Fibroblast of lung (primary cell): ENCODE results near the gene C2CD4A. TPM values are rescaled to one million over a fixed set of nuclear protein-coding genes. Genes with fewer than 3 reads are reported as not detected.

Source experiments
- DNase-seq, 2 donors: peaks; one replicate each; pipeline versions ENCODE4 v3.0.0 to v3.0.0-alpha.2; 2010; ENCODE audit warnings: low read depth in 2 of 2
- H2AFZ ChIP-seq: 2 replicates; pipeline ENCODE4 v1.5.1; 2012; ENCODE audit warnings: low read length, control low read depth, inconsistent platforms
- H3K27ac ChIP-seq: 2 replicates; pipeline ENCODE4 v1.5.1; 2011; ENCODE audit warnings: low read length, control low read depth; ENCODE audit not compliant: insufficient read depth
- H3K27me3 ChIP-seq: 2 replicates; pipeline ENCODE4 v1.5.1; 2011; ENCODE audit warnings: mild to moderate bottlenecking, low read length; ENCODE audit not compliant: control insufficient read depth, insufficient read depth
- H3K36me3 ChIP-seq: 2 replicates; pipeline ENCODE4 v1.5.1; 2011; ENCODE audit warnings: low read length; ENCODE audit not compliant: control insufficient read depth, insufficient read depth
- H3K4me1 ChIP-seq: 2 replicates; pipeline ENCODE4 v1.5.1; 2011; ENCODE audit warnings: low read length; ENCODE audit not compliant: control insufficient read depth, insufficient read depth; ENCODE audit errors: extremely low read depth
- H3K4me2 ChIP-seq: 2 replicates; pipeline ENCODE4 v1.5.1; 2011; ENCODE audit warnings: low read length, control low read depth; ENCODE audit not compliant: insufficient read depth; ENCODE audit errors: extremely low read depth
- H3K4me3 ChIP-seq, 4 experiments: fragments of 200-600 bp in 1 of 4; sonication (generic) in 1 of 4; replicated peaks in 1 of 4; 2 replicates each; pipeline ENCODE4 v1.5.1; 2011 to 2016; ENCODE audit warnings: low read length in 4 of 4, low read depth in 3 of 4, mild to moderate bottlenecking in 3 of 4, control low read depth in 2 of 4, inconsistent platforms in 1 of 4, mixed read lengths in 1 of 4; ENCODE audit not compliant: insufficient read depth in 1 of 4; ENCODE audit errors: control extremely low read depth in 1 of 4
- H3K79me2 ChIP-seq: 2 replicates; pipeline ENCODE4 v1.5.1; 2012; ENCODE audit warnings: mild to moderate bottlenecking, low read length, inconsistent platforms; ENCODE audit not compliant: control insufficient read depth, insufficient read depth
- H3K9ac ChIP-seq: 2 replicates; pipeline ENCODE4 v1.5.1; 2011; ENCODE audit warnings: mild to moderate bottlenecking, low read length, control low read depth; ENCODE audit not compliant: insufficient read depth
- H3K9me3 ChIP-seq: 2 replicates; pipeline ENCODE4 v1.5.1; 2012; ENCODE audit warnings: low read depth, low read length; ENCODE audit not compliant: control insufficient read depth, insufficient read depth
- H4K20me1 ChIP-seq: 2 replicates; pipeline ENCODE4 v1.5.1; 2011; ENCODE audit warnings: low read length; ENCODE audit not compliant: control insufficient read depth, insufficient read depth; ENCODE audit errors: extremely low read depth
- CTCF ChIP-seq, 2 donors: IDR thresholded peaks in 1 of 2; conservative IDR thresholded peaks in 1 of 2; 1 replicate in 1 of 2; 2 replicates in 1 of 2; pipeline ENCODE4 v1.5.1; 2011 to 2012; ENCODE audit warnings: low read length in 2 of 2, control low read depth in 1 of 2, inconsistent platforms in 1 of 2, low read depth in 1 of 2, mild to moderate bottlenecking in 1 of 2
- EZH2 ChIP-seq: IDR thresholded peaks from 2 replicates; pipeline ENCODE4 v1.5.1; 2012; ENCODE audit warnings: low read length, control low read depth, mild to moderate bottlenecking; ENCODE audit errors: missing control alignments
- polyA plus RNA-seq, 2 donors: library from polyadenylated mRNA; depleted of rRNA in 1 of 2; stranded (reverse) in 1 of 2; unstranded in 1 of 2; fragments of >200 nt; gene quantifications; 2 replicates each; pipeline ENCODE4 v1.2.1, GENCODE V29; 2011 to 2012; ENCODE audit warnings: missing spikeins in 1 of 2
- total RNA-seq: library from RNA; depleted of rRNA; stranded (reverse); fragments of >200 nt; gene quantifications from 2 replicates; pipeline ENCODE4 v1.2.1, GENCODE V29; 2014

The C2CD4A gene
- total and polyA plus RNA-seq, 2 donors (not counting 1 experiment from before 2014, with no cell fraction given), result not detected

DNA sequence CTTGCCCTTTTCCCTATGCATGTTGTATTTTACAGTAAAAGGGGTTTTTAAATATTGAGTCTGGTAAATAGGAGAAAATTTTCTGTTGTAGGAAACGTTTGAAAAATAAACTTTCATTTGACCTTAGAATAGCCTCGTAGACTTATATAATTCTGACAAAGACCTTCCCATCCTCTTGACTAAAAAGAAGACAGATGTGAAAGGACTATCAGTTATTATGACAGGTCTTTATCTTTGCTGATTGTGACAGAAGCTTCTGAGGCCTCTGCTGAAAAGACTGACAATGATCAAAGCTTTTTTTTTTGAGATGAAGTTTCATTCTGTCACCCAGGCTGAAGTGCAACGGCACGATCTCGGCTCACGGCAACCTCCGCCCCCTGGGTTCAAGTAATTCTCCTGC is 24.2 kb downstream of the C2CD4A start:
- Histone ChIP-seq H3K9ac (no peak overlapping the region), H3K79me2 (no peaks in the 10 kb centered on the region), H3K4me2 (no peak overlapping the region), H3K4me3 (no peak overlapping the region), H3K27ac (no peak overlapping the region), H3K4me1 (no peaks in the 10 kb centered on the region), H3K36me3 (no peaks in the 10 kb centered on the region), H3K27me3 (no peaks in the 10 kb centered on the region), H4K20me1 (no peaks in the 10 kb centered on the region), H3K9me3 (no peaks in the 10 kb centered on the region), H2AFZ (no peak overlapping the region)
- TF ChIP-seq EZH2, result no peak
- TF ChIP-seq CTCF (conservative IDR thresholded peaks at IDR 0.05 in 1 of 2, IDR thresholded peaks at IDR 0.05 in 1 of 2; ENCODE audit: low read depth in 1 of 2, low read length in 2 of 2), result no peak
- no peak for DNase-seq

DNA sequence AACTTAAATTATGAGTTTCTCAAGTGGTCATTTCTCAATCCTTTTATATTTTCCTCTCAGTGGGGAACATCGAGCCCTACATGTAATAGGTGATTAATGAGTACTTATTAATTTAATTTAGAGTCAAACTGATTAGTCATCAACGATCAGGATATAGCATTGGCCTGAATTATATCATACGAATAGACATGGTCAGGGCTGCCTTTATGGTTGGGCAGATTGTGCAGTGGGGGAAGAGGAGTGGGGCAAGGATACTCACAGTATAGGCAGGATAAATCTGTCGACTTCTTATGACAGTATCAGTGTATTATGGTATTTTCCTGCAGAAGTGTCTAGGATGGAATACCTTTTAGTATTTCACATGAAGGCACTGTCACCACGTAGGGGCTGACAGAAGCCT is 27.0 kb downstream of the C2CD4A start:
- H3K9ac ChIP-seq, result no peak overlapping the region
- TF ChIP-seq CTCF (conservative IDR thresholded peaks at IDR 0.05 in 1 of 2, IDR thresholded peaks at IDR 0.05 in 1 of 2; ENCODE audit: low read depth in 1 of 2, low read length in 2 of 2), result no peak
- no peak for TF ChIP-seq EZH2
- H2AFZ ChIP-seq, result no peak overlapping the region
- no peaks in the 10 kb centered on the region for H3K79me2 ChIP-seq
- H3K4me1 ChIP-seq, result no peaks in the 10 kb centered on the region
- no peak for DNase-seq
- no peaks in the 10 kb centered on the region for H3K36me3 ChIP-seq
- no peaks in the 10 kb centered on the region for H4K20me1 ChIP-seq
- H3K9me3 ChIP-seq, result no peaks in the 10 kb centered on the region
- no peak overlapping the region for H3K27ac ChIP-seq
- no peak overlapping the region for H3K4me3 ChIP-seq
- no peaks in the 10 kb centered on the region for H3K27me3 ChIP-seq
- H3K4me2 ChIP-seq, result no peak overlapping the region

GRCh38 chr15:62094388-62094787 is 27.6 kb downstream of the C2CD4A start:
- Histone ChIP-seq H2AFZ (no peak overlapping the region), H3K27ac (no peak overlapping the region), H4K20me1 (no peaks in the 10 kb centered on the region), H3K9ac (no peak overlapping the region), H3K4me1 (no peaks in the 10 kb centered on the region), H3K4me2 (no peak overlapping the region), H3K36me3 (no peaks in the 10 kb centered on the region), H3K9me3 (no peaks in the 10 kb centered on the region), H3K79me2 (no peaks in the 10 kb centered on the region), H3K27me3 (no peaks in the 10 kb centered on the region), H3K4me3 (no peak overlapping the region)
- TF ChIP-seq CTCF (conservative IDR thresholded peaks at IDR 0.05 in 1 of 2, IDR thresholded peaks at IDR 0.05 in 1 of 2; ENCODE audit: low read depth in 1 of 2, low read length in 2 of 2) (no peak), EZH2 (no peak)
- DNase-seq, result no peak
